Posterior cingulate gyrus (tissue), 11 donors: ENCODE measurements around the gene AASDHPPT.

Source experiments
- DNase-seq, 10 donors: peaks; one replicate each; pipeline versions ENCODE4 v3.0.0 to v3.0.0-alpha.2; 2020 to 2021; ENCODE audit warnings: mixed read lengths in 3 of 10
- intact Hi-C: fragments of 100-400 bp; cut with DNase I; formaldehyde crosslinking; loops from one replicate; pipeline ENCODE4 v1.15.1; 2023

The AASDHPPT gene

GRCh38 chr11:106082096-106082495, 4.6 kb downstream of the AASDHPPT start:
- no peak for DNase-seq

GRCh38 chr11:106086135-106086534, 8.7 kb downstream of the AASDHPPT start:
- intact Hi-C loops = loop anchor here (5.0 to 10.0 kb wide), 2 partner anchors 931 to 1369 kb away; partner anchors contain the start of genes CWF19L2 and GUCY1A2
- DNase-seq = no peak

More at GRCh38 chr11:106082096-106082495, 4.6 kb downstream of the AASDHPPT start:
- intact Hi-C loops = loop anchor here (10.0 kb wide), 1 partner anchor 1373 kb away; the partner anchor contains the start of gene CWF19L2

DNA sequence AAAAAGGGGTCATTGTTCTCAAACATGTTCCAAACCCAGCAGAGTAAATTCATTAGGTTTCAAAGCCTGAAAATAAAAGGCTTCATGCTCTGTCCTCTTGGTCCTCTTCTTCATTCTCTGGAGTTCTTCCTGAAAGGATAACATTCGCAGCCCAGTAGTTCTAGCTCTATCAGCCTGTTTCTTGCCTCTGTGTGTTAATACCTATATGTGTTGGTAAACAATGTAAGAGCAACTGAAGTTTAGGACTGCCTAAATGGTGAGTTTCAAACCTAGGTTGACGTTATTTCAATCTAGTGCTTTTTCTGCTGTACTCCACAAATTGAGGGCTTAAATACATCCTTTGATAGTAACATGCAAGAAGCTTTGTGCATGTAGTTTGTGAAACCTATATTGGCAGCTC, 9.4 kb downstream of the AASDHPPT start:
- intact Hi-C loops = loop anchor here (5.0 to 10.0 kb wide), 2 partner anchors 930 to 1368 kb away; partner anchors contain the start of genes CWF19L2 and GUCY1A2
- no peak for DNase-seq

- DNase-seq = peak in 9 of 10 donors; percentile 38 to 92 (median 60)
- intact Hi-C loops = loop anchor here (5.0 to 10.0 kb wide), 2 partner anchors 929 to 1367 kb away; partner anchors contain the start of genes CWF19L2 and GUCY1A2
Observed at GRCh38 chr11:106087815-106088435, 10.5 kb downstream of the AASDHPPT start.

GRCh38 chr11:106088896-106089295, 11.4 kb downstream of the AASDHPPT start:
- no peak for DNase-seq
- intact Hi-C loops = loop anchor here (5.0 to 10.0 kb wide), 2 partner anchors 928 to 1366 kb away; partner anchors contain the start of genes CWF19L2 and GUCY1A2

GRCh38 chr11:106091480-106092123, 14.1 kb downstream of the AASDHPPT start:
- DNase-seq = no peak
- intact Hi-C loops = no loop called here

GRCh38 chr11:106092446-106092845, 15.0 kb downstream of the AASDHPPT start:
- intact Hi-C loops = no loop called here
- DNase-seq = no peak

- DNase-seq = no peak
- intact Hi-C loops = no loop called here
Observed at GRCh38 chr11:106098893-106099553, 21.6 kb downstream of the AASDHPPT start.

DNA sequence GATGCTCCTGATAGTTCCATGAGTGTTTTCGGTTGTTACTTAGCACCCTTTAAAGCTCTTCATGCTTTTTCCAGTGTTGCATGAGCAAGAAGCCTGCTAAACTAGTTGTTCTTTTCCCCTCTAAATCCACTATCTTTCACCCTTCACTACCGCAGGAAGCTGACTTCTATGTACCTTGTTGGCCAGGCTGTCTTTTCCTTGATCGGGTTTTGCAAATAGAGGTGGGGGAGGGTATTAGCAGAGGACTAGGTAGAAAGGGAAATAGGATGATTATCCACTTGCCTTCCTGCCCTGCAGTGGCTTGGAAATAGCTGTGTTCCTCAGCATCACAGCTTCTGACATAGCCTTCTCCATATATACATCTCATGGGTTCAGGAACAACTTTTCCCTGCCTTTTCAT, 23.9 kb downstream of the AASDHPPT start:
- intact Hi-C loops = no loop called here
- no peak for DNase-seq

GRCh38 chr11:106101819-106102218, 24.4 kb downstream of the AASDHPPT start:
- intact Hi-C loops = no loop called here
- no peak for DNase-seq

DNA sequence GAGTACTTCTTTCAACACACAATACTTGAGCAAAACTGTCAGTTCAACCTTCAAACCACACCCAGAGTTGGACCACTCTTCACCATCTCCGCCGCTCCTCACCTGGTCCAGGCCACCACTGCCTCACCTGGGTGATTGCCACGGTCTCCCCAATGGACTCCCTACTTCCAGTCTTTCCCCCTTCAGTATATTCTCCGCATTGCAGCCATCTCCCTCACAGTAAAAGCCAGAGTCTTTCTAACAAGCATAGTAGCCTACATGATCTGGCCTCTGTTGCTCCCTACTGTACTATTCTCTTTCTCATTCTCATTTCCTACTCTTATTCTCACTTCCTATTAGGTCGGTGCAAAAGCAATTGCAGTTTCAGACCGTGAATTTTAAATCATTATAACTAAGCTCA, 28.5 kb downstream of the AASDHPPT start:
- peak in 1 of 10 donors; percentile 51 for DNase-seq
- intact Hi-C loops = no loop called here

GRCh38 chr11:106121570-106122320, 44.3 kb downstream of the AASDHPPT start:
- intact Hi-C loops = no loop called here
- no peak for DNase-seq

GRCh38 chr11:106127604-106128003, 50.1 kb downstream of the AASDHPPT start:
- no peak for DNase-seq
- intact Hi-C loops = no loop called here

DNA sequence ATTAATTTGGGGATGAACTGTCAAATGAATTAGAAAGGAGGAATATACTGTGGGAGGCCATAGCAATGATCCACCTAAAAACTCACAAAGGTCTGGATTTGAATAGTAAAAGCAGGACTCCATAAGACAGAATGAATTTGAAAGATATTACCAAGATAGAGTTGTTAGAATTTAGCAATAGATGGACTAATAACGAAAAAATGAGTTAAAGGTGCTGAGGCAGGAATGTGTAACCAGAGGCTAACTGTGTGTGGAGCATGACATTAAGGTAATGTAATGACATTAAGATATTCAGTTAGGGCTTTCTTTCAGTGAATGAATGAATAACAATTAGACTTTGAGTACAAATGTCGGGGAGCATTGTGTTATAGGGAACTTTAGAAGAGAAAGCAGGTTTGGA, 51.3 kb downstream of the AASDHPPT start:
- intact Hi-C loops = no loop called here

GRCh38 chr11:106131998-106132397, 54.5 kb downstream of the AASDHPPT start:
- intact Hi-C loops = no loop called here
- DNase-seq = no peak

More for the DNA sequence above, 51.3 kb downstream of the AASDHPPT start:
- no peak for DNase-seq

- DNase-seq = no peak
- intact Hi-C loops = no loop called here
Observed at GRCh38 chr11:106132582-106133354, 55.3 kb downstream of the AASDHPPT start.

- DNase-seq = no peak
- intact Hi-C loops = no loop called here
Observed at GRCh38 chr11:106133529-106133928, 56.1 kb downstream of the AASDHPPT start.

GRCh38 chr11:106137061-106137460, 59.6 kb downstream of the AASDHPPT start:
- intact Hi-C loops = no loop called here
- no peak for DNase-seq

- intact Hi-C loops = no loop called here
- DNase-seq = no peak
Observed at GRCh38 chr11:106137758-106138157, 60.3 kb downstream of the AASDHPPT start.
